ENCODE measurements around the gene HPS3. TPM values are rescaled to one million over a fixed set of nuclear protein-coding genes. Genes with fewer than 3 reads are reported as not detected.
A peak's percentile ranks its signal among the peaks of the same experiment; 100 is the strongest.

HPS3 gene
- total RNA-seq, 4 donors from 2014 or later, result 3.1 to 5.5 (median 4.4) TPM

DNA sequence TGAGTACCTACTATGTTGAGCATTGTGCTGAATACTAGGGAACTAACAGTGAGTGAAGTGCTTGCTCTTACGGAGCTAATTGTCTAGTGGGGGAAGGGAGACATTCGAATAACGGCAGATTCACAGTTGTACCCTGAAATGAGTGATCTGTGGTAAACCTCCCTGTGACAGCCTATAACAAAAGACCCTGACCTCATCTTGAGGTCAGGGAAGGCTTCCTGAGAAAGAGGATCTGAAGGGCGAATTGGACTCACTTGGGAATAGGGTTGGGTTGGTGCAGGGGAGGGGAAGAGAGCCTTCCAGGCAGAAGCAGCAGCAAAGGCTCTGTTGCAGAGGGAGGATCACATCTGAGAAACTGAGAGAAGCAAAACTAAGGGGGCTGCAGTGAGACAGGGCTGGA lies 13.2 kb downstream of the HPS3 start:
- H3K27ac ChIP-seq, result no peak overlapping the region
- no peaks in the 10 kb centered on the region for H3K9me3 ChIP-seq
- no peak for DNase-seq
- ATAC-seq, result no peak
- H3K4me3 ChIP-seq, result no peak overlapping the region
- no peaks in the 10 kb centered on the region for H3K27me3 ChIP-seq
- peaks cover 0 to 6% of the 10 kb centered on the region in 2 donors for H3K36me3 ChIP-seq
- in situ Hi-C loops (cut with MboI; ENCODE audit: low sequenced_read_pairs in 4 of 4), result no loop called here
- intact Hi-C loops (cut with DNase I; ENCODE audit: low total_unique reads), result no loop called here
- no peaks in the 10 kb centered on the region for H3K4me1 ChIP-seq
- no peak for TF ChIP-seq POLR2A (IDR thresholded peaks at IDR 0.05)
- TF ChIP-seq, protein P1, sequence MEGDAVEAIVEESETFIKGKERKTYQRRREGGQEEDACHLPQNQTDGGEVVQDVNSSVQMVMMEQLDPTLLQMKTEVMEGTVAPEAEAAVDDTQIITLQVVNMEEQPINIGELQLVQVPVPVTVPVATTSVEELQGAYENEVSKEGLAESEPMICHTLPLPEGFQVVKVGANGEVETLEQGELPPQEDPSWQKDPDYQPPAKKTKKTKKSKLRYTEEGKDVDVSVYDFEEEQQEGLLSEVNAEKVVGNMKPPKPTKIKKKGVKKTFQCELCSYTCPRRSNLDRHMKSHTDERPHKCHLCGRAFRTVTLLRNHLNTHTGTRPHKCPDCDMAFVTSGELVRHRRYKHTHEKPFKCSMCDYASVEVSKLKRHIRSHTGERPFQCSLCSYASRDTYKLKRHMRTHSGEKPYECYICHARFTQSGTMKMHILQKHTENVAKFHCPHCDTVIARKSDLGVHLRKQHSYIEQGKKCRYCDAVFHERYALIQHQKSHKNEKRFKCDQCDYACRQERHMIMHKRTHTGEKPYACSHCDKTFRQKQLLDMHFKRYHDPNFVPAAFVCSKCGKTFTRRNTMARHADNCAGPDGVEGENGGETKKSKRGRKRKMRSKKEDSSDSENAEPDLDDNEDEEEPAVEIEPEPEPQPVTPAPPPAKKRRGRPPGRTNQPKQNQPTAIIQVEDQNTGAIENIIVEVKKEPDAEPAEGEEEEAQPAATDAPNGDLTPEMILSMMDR (IDR thresholded peaks at IDR 0.05 in 4 of 5, conservative IDR thresholded peaks at IDR 0.05 in 1 of 5), result no peak

DNA sequence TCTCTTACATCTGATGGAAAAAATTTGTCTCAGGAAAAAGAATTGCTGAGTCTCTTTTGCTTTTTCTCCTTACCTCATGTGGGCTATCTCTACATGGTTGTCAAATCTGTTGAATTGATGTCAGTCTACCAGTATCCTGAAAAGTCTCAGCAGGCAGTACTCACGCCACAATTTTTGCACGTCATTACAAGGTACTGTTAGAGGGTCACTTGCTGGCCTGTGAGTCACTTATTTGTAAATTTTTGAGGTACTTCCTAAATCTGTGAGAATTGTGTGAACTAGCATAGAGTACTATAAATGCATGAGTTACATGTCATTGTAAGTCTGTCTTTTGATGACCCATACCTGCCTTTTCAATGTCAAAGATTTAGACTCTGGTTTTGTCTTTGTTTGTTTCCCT lies 15.9 kb downstream of the HPS3 start:
- no peak overlapping the region for H3K27ac ChIP-seq
- intact Hi-C loops (cut with DNase I; ENCODE audit: low total_unique reads), result no loop called here
- ATAC-seq (no peak), DNase-seq (no peak)
- TF ChIP-seq, protein P1 (IDR thresholded peaks at IDR 0.05 in 4 of 5, conservative IDR thresholded peaks at IDR 0.05 in 1 of 5), result no peak
- TF ChIP-seq POLR2A (IDR thresholded peaks at IDR 0.05), result no peak
- peaks cover 0 to 6% of the 10 kb centered on the region in 2 donors for H3K36me3 ChIP-seq
- no peaks in the 10 kb centered on the region for H3K27me3 ChIP-seq
- no peaks in the 10 kb centered on the region for H3K9me3 ChIP-seq
- no peak overlapping the region for H3K4me3 ChIP-seq
- H3K4me1 ChIP-seq, result no peaks in the 10 kb centered on the region
- in situ Hi-C loops (cut with MboI; ENCODE audit: low sequenced_read_pairs in 4 of 4), result no loop called here

DNA sequence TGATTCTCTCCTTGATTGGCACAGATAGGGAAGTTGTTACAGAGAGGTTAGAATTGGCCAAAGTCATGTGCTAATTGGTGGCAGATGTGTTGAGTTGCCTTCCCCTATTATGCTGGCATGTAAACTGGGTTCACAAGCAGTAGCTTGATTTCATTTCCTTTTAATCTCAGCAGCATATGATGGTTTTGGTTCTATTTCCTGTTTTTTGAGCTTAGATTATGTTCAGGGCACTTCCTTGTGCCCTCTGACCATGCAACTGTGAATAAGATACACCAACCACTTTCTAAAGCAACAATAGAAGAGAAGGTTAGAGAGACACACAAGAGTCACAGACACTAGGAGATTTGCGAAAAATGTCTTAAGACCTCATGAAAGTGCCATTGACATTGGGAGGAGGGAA lies 16.5 kb downstream of the HPS3 start:
- intact Hi-C loops (cut with DNase I; ENCODE audit: low total_unique reads), result no loop called here
- H3K36me3 ChIP-seq, result peaks cover 0 to 6% of the 10 kb centered on the region in 2 donors
- ATAC-seq (peak in 1 of 2 donors; percentile 62), DNase-seq (no peak)
- in situ Hi-C loops (cut with MboI; ENCODE audit: low sequenced_read_pairs in 4 of 4), result no loop called here
- no peaks in the 10 kb centered on the region for H3K9me3 ChIP-seq
- no peak overlapping the region for H3K4me3 ChIP-seq
- H3K4me1 ChIP-seq, result no peaks in the 10 kb centered on the region
- H3K27ac ChIP-seq, result no peak overlapping the region
- TF ChIP-seq, protein P1 (IDR thresholded peaks at IDR 0.05 in 4 of 5, conservative IDR thresholded peaks at IDR 0.05 in 1 of 5), result no peak
- no peak for TF ChIP-seq POLR2A (IDR thresholded peaks at IDR 0.05)
- H3K27me3 ChIP-seq, result no peaks in the 10 kb centered on the region

- Histone ChIP-seq H3K4me1 (peaks cover 6 to 12% of the 10 kb centered on the region in 2 donors), H3K27me3 (no peaks in the 10 kb centered on the region), H3K27ac (no peak overlapping the region), H3K9me3 (no peaks in the 10 kb centered on the region), H3K36me3 (peaks cover 0 to 9% of the 10 kb centered on the region in 2 donors), H3K4me3 (no peak overlapping the region)
- no peak for TF ChIP-seq POLR2A (IDR thresholded peaks at IDR 0.05)
- TF ChIP-seq, protein P1 (IDR thresholded peaks at IDR 0.05 in 4 of 5, conservative IDR thresholded peaks at IDR 0.05 in 1 of 5), result no peak
- ATAC-seq (no peak), DNase-seq (no peak)
- intact Hi-C loops (cut with DNase I; ENCODE audit: low total_unique reads) (no loop called here), in situ Hi-C loops (cut with MboI; ENCODE audit: low sequenced_read_pairs in 4 of 4) (no loop called here)
These were observed 21.0 kb downstream of the HPS3 start for GRCh38 chr3:149150436-149150835.

DNA sequence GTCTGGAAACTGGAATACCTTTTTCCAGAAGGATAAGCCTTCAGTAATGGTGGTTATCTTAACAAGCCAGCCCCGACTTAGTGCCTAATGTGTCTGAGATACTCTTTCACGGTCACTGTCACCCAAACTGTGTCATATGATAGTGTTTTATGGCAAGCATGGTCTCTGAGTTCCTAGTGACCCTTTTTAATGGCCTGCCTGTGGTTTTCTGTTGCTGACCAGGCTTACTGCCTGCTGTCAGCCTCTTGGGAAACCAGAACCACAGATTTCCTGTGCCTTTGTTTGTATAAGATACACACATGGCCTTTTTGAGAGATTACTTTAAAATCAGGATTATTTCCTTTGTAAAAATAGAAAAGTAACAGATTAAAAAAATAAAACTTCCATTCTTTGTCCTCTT lies 22.4 kb downstream of the HPS3 start:
- peak; percentile 83 to 94 for ATAC-seq

More for the DNA sequence above, 22.4 kb downstream of the HPS3 start:
- intact Hi-C loops (cut with DNase I; ENCODE audit: low total_unique reads) (no loop called here), in situ Hi-C loops (cut with MboI; ENCODE audit: low sequenced_read_pairs in 4 of 4) (no loop called here)
- no peaks in the 10 kb centered on the region for H3K27me3 ChIP-seq
- TF ChIP-seq POLR2A (IDR thresholded peaks at IDR 0.05), result no peak
- TF ChIP-seq, protein P1 (IDR thresholded peaks at IDR 0.05 in 4 of 5, conservative IDR thresholded peaks at IDR 0.05 in 1 of 5), result no peak
- peak overlapping the region; percentile 4 to 55 (median 32) for H3K27ac ChIP-seq
- no peak overlapping the region for H3K4me3 ChIP-seq
- peak in 1 of 2 donors; percentile 30 for DNase-seq
- H3K4me1 ChIP-seq, result peaks cover 6 to 12% of the 10 kb centered on the region in 2 donors
- peaks cover 0 to 9% of the 10 kb centered on the region in 2 donors for H3K36me3 ChIP-seq
- H3K9me3 ChIP-seq, result no peaks in the 10 kb centered on the region
